ENCODE data around the gene ROR2. TPM values are rescaled to one million over a fixed set of nuclear protein-coding genes. Genes with fewer than 3 reads are reported as not detected.

Gene ROR2
- total RNA-seq, 1 experiment from 2014 or later, result 2.7 TPM

DNA sequence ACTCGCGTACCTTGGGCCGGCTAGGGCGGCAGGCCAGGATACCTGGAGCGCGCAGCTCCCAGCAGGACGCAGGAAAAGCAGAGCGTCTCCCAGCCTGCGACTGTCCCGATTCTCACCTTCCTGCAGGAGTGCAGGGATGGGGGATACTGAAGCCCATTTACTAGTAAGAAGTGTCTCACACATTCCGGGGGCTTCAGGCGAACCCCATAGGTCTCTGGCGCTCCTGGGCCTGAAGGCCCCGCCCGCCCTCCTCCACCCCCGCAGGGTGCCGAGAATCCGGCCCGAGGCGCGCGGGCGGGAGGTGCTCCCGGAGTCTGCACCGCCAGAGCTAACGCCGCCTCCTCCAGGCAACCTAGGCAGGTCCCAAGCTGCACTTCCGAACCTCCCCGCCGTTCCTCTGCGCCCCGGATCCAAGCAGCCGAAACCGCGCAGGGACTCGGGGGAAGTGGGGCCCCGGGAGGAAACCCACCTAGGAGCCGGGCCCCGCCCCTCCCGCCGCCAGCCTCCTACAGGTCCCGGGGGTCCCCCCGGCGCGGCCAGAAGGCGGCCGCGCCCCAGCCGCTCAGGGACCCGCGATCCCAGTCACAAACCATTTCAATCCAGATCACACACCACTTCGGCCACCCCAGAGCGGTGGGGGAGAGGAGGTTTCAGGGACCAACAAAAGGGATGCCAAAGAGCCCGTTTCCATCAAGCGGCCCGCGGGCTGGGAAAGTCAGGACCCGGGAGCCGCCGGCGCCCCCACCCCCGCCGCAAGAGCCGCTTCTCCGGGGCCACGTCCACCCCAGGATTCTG, 1.2 kb downstream of the ROR2 start:
- Histone ChIP-seq H2AK5ac (ENCODE audit: insufficient read length, low read length) (no peak overlapping the region), H4K5ac (ENCODE audit: insufficient read length, low read depth, low read length) (no peak overlapping the region), H3K9me3 (ENCODE audit: control insufficient read depth, low read depth, low read length) (no peaks in the 10 kb centered on the region), H3K79me2 (ENCODE audit: insufficient read depth, low read length) (no peaks in the 10 kb centered on the region; the same call in 1 of the 2 replicates), H4K91ac (ENCODE audit: insufficient read length, low read depth, low read length) (no peak overlapping the region), H3K56ac (ENCODE audit: insufficient read length, low read depth, low read length) (no peak overlapping the region), H3K23me2 (ENCODE audit: insufficient read length, low read depth, low read length, poor library complexity, severe bottlenecking) (peaks cover 16% of the 10 kb centered on the region), H3K4me1 (ENCODE audit: insufficient read depth, low read length) (no peaks in the 10 kb centered on the region), H4K8ac (replicated peaks; ENCODE audit: insufficient read length, low read depth, low read length) (no peak overlapping the region), H2BK5ac (ENCODE audit: insufficient read length, low read length) (no peak overlapping the region), H3K14ac (ENCODE audit: insufficient read depth, low read length) (no peak overlapping the region), H3K4me2 (ENCODE audit: insufficient read depth, insufficient read length, low read length) (peak overlapping the region; percentile 77), H3K27me3 (ENCODE audit: insufficient read depth, low read length) (peaks cover 23% of the 10 kb centered on the region; the same call in 1 of the 2 replicates), H2BK120ac (ENCODE audit: low read depth, low read length, poor library complexity, severe bottlenecking) (no peak overlapping the region), H4K20me1 (ENCODE audit: control insufficient read depth, insufficient read depth, insufficient read length) (no peaks in the 10 kb centered on the region), H2AFZ (ENCODE audit: low read length) (no peak overlapping the region), H2BK12ac (ENCODE audit: insufficient read length, low read depth, low read length) (no peak overlapping the region), H3T11ph (ENCODE audit: low read length) (no peak overlapping the region), H2BK20ac (ENCODE audit: low read depth, low read length, poor library complexity, severe bottlenecking) (no peak overlapping the region), H3K27ac (ENCODE audit: insufficient read length, low read depth, low read length) (no peak overlapping the region), H3K4ac (ENCODE audit: low read depth, low read length) (no peak overlapping the region), H3K9ac (ENCODE audit: extremely low read depth, insufficient read length, low read length) (no peak overlapping the region), H3K23ac (ENCODE audit: insufficient read length, low read depth, low read length) (no peak overlapping the region), H3K79me1 (ENCODE audit: insufficient read depth, low read depth, low read length, poor library complexity, severe bottlenecking) (no peaks in the 10 kb centered on the region), H3K18ac (ENCODE audit: insufficient read length, low read depth, low read length) (peak overlapping the region; percentile 61), H2BK15ac (ENCODE audit: low read depth, low read length) (no peak overlapping the region)
- H3K27me3 Mint-ChIP-seq (ENCODE audit: low read depth), result peaks cover 90% of the 10 kb centered on the region
- DNase-seq, result peak; percentile 77
- peak overlapping the region; percentile 62 to 84 for H3K4me3 Mint-ChIP-seq
- no peak overlapping the region for H3K27ac Mint-ChIP-seq
- no peaks in the 10 kb centered on the region for H3K9me3 Mint-ChIP-seq
- H3K4me1 Mint-ChIP-seq, result peaks cover 20 to 40% of the 10 kb centered on the region in 2 experiments
- TF ChIP-seq, protein P1, sequence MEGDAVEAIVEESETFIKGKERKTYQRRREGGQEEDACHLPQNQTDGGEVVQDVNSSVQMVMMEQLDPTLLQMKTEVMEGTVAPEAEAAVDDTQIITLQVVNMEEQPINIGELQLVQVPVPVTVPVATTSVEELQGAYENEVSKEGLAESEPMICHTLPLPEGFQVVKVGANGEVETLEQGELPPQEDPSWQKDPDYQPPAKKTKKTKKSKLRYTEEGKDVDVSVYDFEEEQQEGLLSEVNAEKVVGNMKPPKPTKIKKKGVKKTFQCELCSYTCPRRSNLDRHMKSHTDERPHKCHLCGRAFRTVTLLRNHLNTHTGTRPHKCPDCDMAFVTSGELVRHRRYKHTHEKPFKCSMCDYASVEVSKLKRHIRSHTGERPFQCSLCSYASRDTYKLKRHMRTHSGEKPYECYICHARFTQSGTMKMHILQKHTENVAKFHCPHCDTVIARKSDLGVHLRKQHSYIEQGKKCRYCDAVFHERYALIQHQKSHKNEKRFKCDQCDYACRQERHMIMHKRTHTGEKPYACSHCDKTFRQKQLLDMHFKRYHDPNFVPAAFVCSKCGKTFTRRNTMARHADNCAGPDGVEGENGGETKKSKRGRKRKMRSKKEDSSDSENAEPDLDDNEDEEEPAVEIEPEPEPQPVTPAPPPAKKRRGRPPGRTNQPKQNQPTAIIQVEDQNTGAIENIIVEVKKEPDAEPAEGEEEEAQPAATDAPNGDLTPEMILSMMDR (conservative IDR thresholded peaks at IDR 0.05), result peak; percentile 50
- no peaks in the 10 kb centered on the region; a peak in 1 of 7 replicates for H3K36me3 Mint-ChIP-seq (ENCODE audit: insufficient read depth in 1 of 3, low read depth in 3 of 3)
- no CpG with 5 or more reads among the region's 66 CpGs for WGBS (ENCODE audit: extremely low coverage, insufficient read length, low lambda C conversion rate)
